Prostate gland (tissue), 2 donors: Measurements from ENCODE around the gene TMEM50A.
"Not testable (repeated sequence)": the region's sequence is repeated elsewhere in the genome, so short reads cannot be mapped to it uniquely, and the experiment has no call there.

Experiments
- CTCF ChIP-seq, 4 experiments: fragments of 200-600 bp in 2 of 4; fragments of 450-650 bp in 2 of 4; sonication (generic) in 2 of 4; IDR thresholded peaks; 1 replicate in 3 of 4; 2 replicates in 1 of 4; pipeline ENCODE4 v1.5.1; 2016 to 2019; ENCODE audit warnings: antibody characterized with exemption in 4 of 4, mild to moderate bottlenecking in 2 of 4, moderate library complexity in 2 of 4
- POLR2A ChIP-seq: fragments of 450-650 bp; IDR thresholded peaks from one replicate; pipeline ENCODE4 v1.6.1; 2016; ENCODE audit warnings: antibody characterized with exemption, mild to moderate bottlenecking
- POLR2AphosphoS5 ChIP-seq: sonication (generic); formaldehyde crosslinking; IDR thresholded peaks from one replicate; pipeline ENCODE4 v1.6.1; 2017; ENCODE audit warnings: antibody characterized with exemption

GRCh38 chr1:25336922-25337354, 1.2 kb upstream of the TMEM50A start:
- not testable (repeated sequence) for TF ChIP-seq POLR2A; CTCF (IDR thresholded peaks at IDR 0.05); POLR2AphosphoS5
